Measurements from ENCODE around the gene NPLOC4. TPM values are rescaled to one million over a fixed set of nuclear protein-coding genes. Genes with fewer than 3 reads are reported as not detected.
A peak's percentile ranks its signal among the peaks of the same experiment; 100 is the strongest.

The NPLOC4 gene
- total and polyA plus RNA-seq, 2 of the 13 experiments (the other 11 are each of a cell fraction or from before 2014, with no cell fraction given), result 57.0 to 97.0 TPM

DNA sequence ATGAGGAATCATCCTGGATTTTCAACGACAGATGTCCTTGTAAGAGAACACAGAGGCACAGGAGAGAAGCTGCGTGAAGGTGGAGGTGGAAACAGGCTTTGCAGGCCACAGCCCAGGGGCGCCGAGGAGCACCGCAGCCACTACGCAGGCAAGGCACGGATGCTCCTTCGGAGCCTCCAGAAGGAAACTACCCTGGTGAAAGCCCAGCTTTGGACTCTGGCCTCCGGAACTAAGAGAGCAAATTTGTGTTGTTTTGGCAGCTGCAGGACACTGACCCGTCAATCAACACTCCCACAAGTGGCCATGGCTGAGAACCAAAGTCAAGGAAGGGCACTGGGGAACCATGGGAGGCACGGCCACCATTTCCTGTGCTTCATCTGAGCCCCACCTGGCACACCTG lies 43.2 kb upstream of the NPLOC4 start:
- ChIA-PET POLR2A (interaction anchor here (1.0 to 3.0 kb wide), 4 partner anchors 13 to 28 kb away, joined by 3 to 13 read pairs (median 4); partner anchors contain the start of genes CCDC137, MRPL12 and OXLD1), CTCF (ENCODE audit: low intra/inter-chr PET ratio, low total read pairs) (no interaction called here)
- H3K4me1 ChIP-seq (ENCODE audit: insufficient read depth, low read length), result peaks cover 39% of the 10 kb centered on the region
- peak overlapping the region in 1 of 3 experiments; percentile 6; a peak in 1 of 6 replicates for H3K4me3 ChIP-seq (replicated peaks in 1 of 3; ENCODE audit: insufficient read depth in 1 of 3, low read depth in 2 of 3, low read length in 3 of 3)
- H3K9ac ChIP-seq (ENCODE audit: insufficient read depth, low read depth, low read length), result peak overlapping the region; percentile 31
- no TSS peak for BruUV-seq (replicated peaks)
- no peaks in the 10 kb centered on the region for H3K9me3 ChIP-seq (ENCODE audit: low read length)
- no peak; the same call in 2 of the 3 replicates for ATAC-seq
- peak; percentile 38 for DNase-seq (ENCODE audit: low spot score)
- H4K20me1 ChIP-seq (ENCODE audit: insufficient read depth, low read length), result no peaks in the 10 kb centered on the region
- peaks cover 26% of the 10 kb centered on the region for H3K79me2 ChIP-seq (ENCODE audit: insufficient read depth, low read length)
- no peak overlapping the region for H2AFZ ChIP-seq (ENCODE audit: low read length)
- WGBS (ENCODE audit: low lambda C conversion rate), result 54% methylated on average over 11 of the region's 11 CpGs
- in situ Hi-C loops (cut with HindIII; ENCODE audit: extremely low pct_ligation_motif_present, low pct_unique_long_range_greater_than_20kb) (no loop called here), intact Hi-C loops (cut with micrococcal nuclease; ENCODE audit: unreplicated experiment) (no loop called here)
- peaks cover 2% of the 10 kb centered on the region in 2 experiments; a peak in 2 of 5 replicates for H3K36me3 ChIP-seq (replicated peaks in 1 of 2; ENCODE audit: control insufficient read depth in 1 of 2, insufficient read depth in 2 of 2, low read length in 2 of 2)
- H3K4me2 ChIP-seq (ENCODE audit: low read depth, low read length), result peak overlapping the region; percentile 46
- H3K27me3 ChIP-seq (ENCODE audit: control insufficient read depth in 1 of 2, insufficient read depth in 2 of 2, low read length in 2 of 2), result no peaks in the 10 kb centered on the region; a peak in 1 of 5 replicates
- no peak for FAIRE-seq
- H3K27ac ChIP-seq (ENCODE audit: extremely low read length, insufficient read depth, low read length), result peak overlapping the region; percentile 59
- TF ChIP-seq, protein P1, sequence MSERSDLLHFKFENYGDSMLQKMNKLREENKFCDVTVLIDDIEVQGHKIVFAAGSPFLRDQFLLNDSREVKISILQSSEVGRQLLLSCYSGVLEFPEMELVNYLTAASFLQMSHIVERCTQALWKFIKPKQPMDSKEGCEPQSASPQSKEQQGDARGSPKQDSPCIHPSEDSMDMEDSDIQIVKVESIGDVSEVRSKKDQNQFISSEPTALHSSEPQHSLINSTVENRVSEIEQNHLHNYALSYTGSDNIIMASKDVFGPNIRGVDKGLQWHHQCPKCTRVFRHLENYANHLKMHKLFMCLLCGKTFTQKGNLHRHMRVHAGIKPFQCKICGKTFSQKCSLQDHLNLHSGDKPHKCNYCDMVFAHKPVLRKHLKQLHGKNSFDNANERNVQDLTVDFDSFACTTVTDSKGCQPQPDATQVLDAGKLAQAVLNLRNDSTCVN (CRISPR knock-in tag; IDR thresholded peaks at IDR 0.05; ENCODE audit: borderline replicate concordance), result 0 out of 2 replicates have a peak, but pooled peaks have one; percentile 24
- TF ChIP-seq HNF4A (CRISPR knock-in tag; IDR thresholded peaks at IDR 0.05) (peak; percentile 76), ETV5 (CRISPR knock-in tag; IDR thresholded peaks at IDR 0.05; ENCODE audit: borderline replicate concordance) (peak; percentile 77; the same call in 1 of the 2 replicates), ZBTB3 (CRISPR knock-in tag; IDR thresholded peaks at IDR 0.05; ENCODE audit: borderline replicate concordance, low read depth) (no peak), ZNF263 (CRISPR knock-in tag; IDR thresholded peaks at IDR 0.05) (no peak), IKZF1 (IDR thresholded peaks at IDR 0.05) (no peak), YY1 (IDR thresholded peaks at IDR 0.05; ENCODE audit: insufficient read depth, insufficient replicate concordance, low read depth, low read length) (peak; percentile 33), RXRB (CRISPR knock-in tag; IDR thresholded peaks at IDR 0.05; ENCODE audit: borderline replicate concordance) (no peak), FOXA3 (CRISPR knock-in tag; IDR thresholded peaks at IDR 0.05) (no peak), HDAC2 (CRISPR knock-in tag; IDR thresholded peaks at IDR 0.05) (0 out of 2 replicates have a peak, but pooled peaks have one; percentile 19), EP300 (IDR thresholded peaks at IDR 0.05; ENCODE audit: low read depth in 2 of 2, low read length in 2 of 2) (no peak), EP300 (CRISPR knock-in tag; IDR thresholded peaks at IDR 0.05; ENCODE audit: borderline replicate concordance) (no peak), ZMYM2 (CRISPR knock-in tag; IDR thresholded peaks at IDR 0.05) (no peak)
- TF ChIP-seq, protein P2, sequence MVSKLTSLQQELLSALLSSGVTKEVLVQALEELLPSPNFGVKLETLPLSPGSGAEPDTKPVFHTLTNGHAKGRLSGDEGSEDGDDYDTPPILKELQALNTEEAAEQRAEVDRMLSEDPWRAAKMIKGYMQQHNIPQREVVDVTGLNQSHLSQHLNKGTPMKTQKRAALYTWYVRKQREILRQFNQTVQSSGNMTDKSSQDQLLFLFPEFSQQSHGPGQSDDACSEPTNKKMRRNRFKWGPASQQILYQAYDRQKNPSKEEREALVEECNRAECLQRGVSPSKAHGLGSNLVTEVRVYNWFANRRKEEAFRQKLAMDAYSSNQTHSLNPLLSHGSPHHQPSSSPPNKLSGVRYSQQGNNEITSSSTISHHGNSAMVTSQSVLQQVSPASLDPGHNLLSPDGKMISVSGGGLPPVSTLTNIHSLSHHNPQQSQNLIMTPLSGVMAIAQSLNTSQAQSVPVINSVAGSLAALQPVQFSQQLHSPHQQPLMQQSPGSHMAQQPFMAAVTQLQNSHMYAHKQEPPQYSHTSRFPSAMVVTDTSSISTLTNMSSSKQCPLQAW (CRISPR knock-in tag; IDR thresholded peaks at IDR 0.05), result no peak
- TF ChIP-seq, protein P3, sequence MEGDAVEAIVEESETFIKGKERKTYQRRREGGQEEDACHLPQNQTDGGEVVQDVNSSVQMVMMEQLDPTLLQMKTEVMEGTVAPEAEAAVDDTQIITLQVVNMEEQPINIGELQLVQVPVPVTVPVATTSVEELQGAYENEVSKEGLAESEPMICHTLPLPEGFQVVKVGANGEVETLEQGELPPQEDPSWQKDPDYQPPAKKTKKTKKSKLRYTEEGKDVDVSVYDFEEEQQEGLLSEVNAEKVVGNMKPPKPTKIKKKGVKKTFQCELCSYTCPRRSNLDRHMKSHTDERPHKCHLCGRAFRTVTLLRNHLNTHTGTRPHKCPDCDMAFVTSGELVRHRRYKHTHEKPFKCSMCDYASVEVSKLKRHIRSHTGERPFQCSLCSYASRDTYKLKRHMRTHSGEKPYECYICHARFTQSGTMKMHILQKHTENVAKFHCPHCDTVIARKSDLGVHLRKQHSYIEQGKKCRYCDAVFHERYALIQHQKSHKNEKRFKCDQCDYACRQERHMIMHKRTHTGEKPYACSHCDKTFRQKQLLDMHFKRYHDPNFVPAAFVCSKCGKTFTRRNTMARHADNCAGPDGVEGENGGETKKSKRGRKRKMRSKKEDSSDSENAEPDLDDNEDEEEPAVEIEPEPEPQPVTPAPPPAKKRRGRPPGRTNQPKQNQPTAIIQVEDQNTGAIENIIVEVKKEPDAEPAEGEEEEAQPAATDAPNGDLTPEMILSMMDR (CRISPR knock-in tag; IDR thresholded peaks at IDR 0.05), result no peak
- TF ChIP-seq, protein P4, sequence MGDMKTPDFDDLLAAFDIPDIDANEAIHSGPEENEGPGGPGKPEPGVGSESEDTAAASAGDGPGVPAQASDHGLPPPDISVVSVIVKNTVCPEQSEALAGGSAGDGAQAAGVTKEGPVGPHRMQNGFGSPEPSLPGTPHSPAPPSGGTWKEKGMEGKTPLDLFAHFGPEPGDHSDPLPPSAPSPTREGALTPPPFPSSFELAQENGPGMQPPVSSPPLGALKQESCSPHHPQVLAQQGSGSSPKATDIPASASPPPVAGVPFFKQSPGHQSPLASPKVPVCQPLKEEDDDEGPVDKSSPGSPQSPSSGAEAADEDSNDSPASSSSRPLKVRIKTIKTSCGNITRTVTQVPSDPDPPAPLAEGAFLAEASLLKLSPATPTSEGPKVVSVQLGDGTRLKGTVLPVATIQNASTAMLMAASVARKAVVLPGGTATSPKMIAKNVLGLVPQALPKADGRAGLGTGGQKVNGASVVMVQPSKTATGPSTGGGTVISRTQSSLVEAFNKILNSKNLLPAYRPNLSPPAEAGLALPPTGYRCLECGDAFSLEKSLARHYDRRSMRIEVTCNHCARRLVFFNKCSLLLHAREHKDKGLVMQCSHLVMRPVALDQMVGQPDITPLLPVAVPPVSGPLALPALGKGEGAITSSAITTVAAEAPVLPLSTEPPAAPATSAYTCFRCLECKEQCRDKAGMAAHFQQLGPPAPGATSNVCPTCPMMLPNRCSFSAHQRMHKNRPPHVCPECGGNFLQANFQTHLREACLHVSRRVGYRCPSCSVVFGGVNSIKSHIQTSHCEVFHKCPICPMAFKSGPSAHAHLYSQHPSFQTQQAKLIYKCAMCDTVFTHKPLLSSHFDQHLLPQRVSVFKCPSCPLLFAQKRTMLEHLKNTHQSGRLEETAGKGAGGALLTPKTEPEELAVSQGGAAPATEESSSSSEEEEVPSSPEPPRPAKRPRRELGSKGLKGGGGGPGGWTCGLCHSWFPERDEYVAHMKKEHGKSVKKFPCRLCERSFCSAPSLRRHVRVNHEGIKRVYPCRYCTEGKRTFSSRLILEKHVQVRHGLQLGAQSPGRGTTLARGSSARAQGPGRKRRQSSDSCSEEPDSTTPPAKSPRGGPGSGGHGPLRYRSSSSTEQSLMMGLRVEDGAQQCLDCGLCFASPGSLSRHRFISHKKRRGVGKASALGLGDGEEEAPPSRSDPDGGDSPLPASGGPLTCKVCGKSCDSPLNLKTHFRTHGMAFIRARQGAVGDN (CRISPR knock-in tag; IDR thresholded peaks at IDR 0.05), result peak; percentile 71

All from HepG2 (cell line).